DMS114 treated with DMSO at 0.1 percent for 48 hours (cell line): ENCODE measurements around the gene ARL4C.
A peak's percentile ranks its signal among the peaks of the same experiment; 100 is the strongest.

Experiments used
- DNase-seq: peaks from one replicate; lab custom pipeline; 2025; ENCODE audit not compliant: unreplicated experiment; lab: John Stamatoyannopoulos, UW

The ARL4C gene

GRCh38 chr2:234496835-234497593 is at the start of gene ARL4C:
TSS of gene ARL4C (minus strand) at chr2:234497081. CDS start at chr2:234496586, 495 bp downstream.
- peak; percentile 16 for DNase-seq

GRCh38 chr2:234544659-234545611 is 48.1 kb upstream of the ARL4C start:
- peak; percentile 21 for DNase-seq

- no peak for DNase-seq
Measured at GRCh38 chr2:234542742-234543141, 45.9 kb upstream of the ARL4C start.

- DNase-seq: no peak
Measured at GRCh38 chr2:234537929-234538328, 41.0 kb upstream of the ARL4C start.

- DNase-seq: no peak
Measured at GRCh38 chr2:234536178-234536965, 39.5 kb upstream of the ARL4C start.

- no peak for DNase-seq
Measured at GRCh38 chr2:234535464-234535863, 38.6 kb upstream of the ARL4C start.

- DNase-seq: no peak
Measured at GRCh38 chr2:234534515-234534914, 37.6 kb upstream of the ARL4C start.

- DNase-seq: no peak
Measured at GRCh38 chr2:234533626-234534025, 36.7 kb upstream of the ARL4C start.

- no peak for DNase-seq
Measured at GRCh38 chr2:234528410-234529148, 31.7 kb upstream of the ARL4C start.

- DNase-seq: no peak
Measured at GRCh38 chr2:234526711-234527110, 29.8 kb upstream of the ARL4C start.

GRCh38 chr2:234521536-234521935 is 24.7 kb upstream of the ARL4C start:
- DNase-seq: no peak

- DNase-seq: no peak
Measured at GRCh38 chr2:234518986-234519642, 22.2 kb upstream of the ARL4C start.

GRCh38 chr2:234517971-234518370 is 21.1 kb upstream of the ARL4C start:
- DNase-seq: no peak

- no peak for DNase-seq
Measured at GRCh38 chr2:234514873-234515638, 18.2 kb upstream of the ARL4C start.

- no peak for DNase-seq
Measured at GRCh38 chr2:234514099-234514498, 17.2 kb upstream of the ARL4C start.

GRCh38 chr2:234512884-234513669 is 16.2 kb upstream of the ARL4C start:
- no peak for DNase-seq

GRCh38 chr2:234502919-234503285 is 6.0 kb upstream of the ARL4C start:
- DNase-seq: no peak

- no peak for DNase-seq
Measured at GRCh38 chr2:234502285-234502918, 5.5 kb upstream of the ARL4C start.
